ENCODE measurements around the gene CCDC57.

Gene CCDC57

DNA sequence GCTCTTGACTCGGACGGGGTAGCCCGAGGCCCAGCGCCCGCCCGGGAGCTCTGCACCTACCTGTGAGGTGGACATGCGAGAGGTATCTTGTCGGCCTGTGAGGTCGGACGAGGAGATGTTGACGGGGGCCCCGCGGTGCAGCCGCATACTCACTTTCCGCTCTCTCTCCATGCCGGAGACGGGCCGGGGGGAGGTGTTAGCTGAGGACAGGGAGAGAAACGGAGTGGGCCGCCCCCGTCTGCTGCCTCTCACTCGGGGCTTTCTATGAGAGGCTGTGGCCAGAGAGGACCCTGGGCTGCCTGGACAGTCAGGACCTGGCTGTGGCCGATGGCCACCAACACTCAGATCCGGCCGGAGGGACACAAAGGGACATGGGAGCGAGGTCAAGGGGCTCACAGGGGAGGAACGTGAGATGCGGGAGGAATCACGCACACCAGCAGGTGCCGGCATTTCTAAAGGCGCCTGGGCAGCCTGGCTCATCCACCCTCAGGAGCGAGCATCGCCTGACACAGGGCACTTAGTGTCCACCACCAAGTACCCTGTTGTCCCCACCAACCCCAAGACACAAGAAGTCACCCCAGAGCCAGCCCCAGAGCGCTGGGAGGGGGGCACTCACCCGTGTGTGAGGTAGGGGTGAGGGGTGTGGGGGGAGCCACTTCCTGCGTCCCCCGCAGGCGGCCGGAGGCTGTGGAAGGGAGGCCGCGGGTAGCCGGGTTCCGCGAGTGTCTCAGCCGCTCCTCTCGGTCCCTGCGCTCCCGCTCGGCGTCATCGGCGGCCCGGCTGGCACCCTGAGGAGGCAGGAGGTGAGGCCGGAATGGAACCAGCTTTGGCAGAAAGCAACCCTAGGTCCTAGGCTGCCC is 36.4 kb upstream of the CCDC57 start:
- TF ChIP-seq, protein P1, sequence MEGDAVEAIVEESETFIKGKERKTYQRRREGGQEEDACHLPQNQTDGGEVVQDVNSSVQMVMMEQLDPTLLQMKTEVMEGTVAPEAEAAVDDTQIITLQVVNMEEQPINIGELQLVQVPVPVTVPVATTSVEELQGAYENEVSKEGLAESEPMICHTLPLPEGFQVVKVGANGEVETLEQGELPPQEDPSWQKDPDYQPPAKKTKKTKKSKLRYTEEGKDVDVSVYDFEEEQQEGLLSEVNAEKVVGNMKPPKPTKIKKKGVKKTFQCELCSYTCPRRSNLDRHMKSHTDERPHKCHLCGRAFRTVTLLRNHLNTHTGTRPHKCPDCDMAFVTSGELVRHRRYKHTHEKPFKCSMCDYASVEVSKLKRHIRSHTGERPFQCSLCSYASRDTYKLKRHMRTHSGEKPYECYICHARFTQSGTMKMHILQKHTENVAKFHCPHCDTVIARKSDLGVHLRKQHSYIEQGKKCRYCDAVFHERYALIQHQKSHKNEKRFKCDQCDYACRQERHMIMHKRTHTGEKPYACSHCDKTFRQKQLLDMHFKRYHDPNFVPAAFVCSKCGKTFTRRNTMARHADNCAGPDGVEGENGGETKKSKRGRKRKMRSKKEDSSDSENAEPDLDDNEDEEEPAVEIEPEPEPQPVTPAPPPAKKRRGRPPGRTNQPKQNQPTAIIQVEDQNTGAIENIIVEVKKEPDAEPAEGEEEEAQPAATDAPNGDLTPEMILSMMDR (IDR thresholded peaks at IDR 0.05; ENCODE audit: borderline replicate concordance, insufficient read depth, low read depth, low read length) = no peak

DNA sequence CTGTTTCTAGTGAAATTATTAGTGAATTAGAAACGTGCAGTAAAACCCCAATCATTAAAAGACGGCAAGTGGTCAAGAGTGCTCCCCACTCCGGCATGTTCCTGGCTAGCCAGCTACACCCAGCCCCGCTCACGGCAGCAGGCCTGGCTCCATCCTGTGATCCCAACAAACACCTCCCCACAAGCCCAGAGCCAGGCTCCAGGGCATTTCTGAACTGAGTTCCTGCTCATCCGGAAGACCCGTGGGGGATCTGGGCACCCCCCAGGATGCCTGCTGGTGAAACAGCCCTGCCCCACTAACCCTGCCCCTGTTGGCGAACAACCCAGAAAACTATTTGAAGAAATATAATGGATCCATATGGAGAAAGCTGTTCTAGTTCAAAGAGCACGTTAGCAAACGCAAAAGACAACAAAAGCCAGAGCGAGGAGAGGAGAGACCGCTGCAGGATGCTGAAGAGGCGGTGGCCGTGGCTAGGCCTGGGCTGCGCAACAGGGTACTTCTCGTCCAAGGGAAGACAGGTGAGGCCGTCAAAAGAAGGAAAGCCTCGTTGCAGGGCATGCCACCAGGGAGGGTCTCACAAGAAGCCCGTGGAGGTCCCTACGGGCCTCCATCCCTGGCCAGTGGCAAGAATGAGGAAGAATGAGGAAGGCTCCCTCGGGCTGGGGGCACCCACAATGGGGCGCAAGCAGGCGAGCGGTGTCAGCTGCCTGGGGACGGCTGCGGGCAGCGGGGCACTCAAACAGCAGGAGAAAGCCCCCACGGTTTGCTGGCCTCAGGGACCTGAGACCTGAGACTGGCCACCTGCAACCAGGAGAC is 35.4 kb upstream of the CCDC57 start:
- H3K4me3 ChIP-seq (ENCODE audit: low read depth, low read length) = no peak overlapping the region
- TF ChIP-seq, protein P1 (IDR thresholded peaks at IDR 0.05; ENCODE audit: borderline replicate concordance, insufficient read depth, low read depth, low read length) = no peak

More for the DNA sequence above, 36.4 kb upstream of the CCDC57 start:
- no peak overlapping the region for H3K4me3 ChIP-seq (ENCODE audit: low read depth, low read length)

DNA sequence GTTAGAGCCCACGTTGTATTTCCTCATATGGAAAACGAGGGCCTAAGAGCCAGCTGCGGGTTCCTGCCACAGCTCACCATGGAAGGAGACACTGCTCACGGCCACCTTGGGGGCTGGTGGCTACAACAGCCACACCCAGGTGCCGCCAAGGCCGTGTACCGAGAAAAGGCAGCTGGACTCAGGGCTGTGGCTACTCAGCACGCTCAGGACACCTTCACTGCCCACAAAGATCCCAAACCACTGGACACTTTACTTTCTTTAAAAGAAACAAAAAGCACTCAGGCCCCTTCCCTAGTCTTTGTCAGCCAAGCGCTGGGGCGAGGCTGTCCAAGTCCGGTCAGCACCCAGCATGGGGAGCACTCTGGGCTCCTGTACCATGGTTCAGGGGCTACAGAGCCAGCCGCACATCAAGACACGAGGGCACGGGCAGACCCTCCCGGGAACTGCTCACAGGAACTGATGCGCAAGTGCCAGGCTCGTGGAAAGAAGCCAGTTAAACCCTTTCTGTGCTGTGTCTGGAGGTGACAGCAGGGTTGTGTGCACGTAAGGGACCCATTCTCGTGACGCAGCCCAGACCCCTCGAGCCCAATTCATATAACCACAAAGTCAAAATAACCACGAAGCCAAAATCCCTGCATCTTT is 34.7 kb upstream of the CCDC57 start:
- TF ChIP-seq, protein P1 (IDR thresholded peaks at IDR 0.05; ENCODE audit: borderline replicate concordance, insufficient read depth, low read depth, low read length) = no peak
- no peak overlapping the region for H3K4me3 ChIP-seq (ENCODE audit: low read depth, low read length)

DNA sequence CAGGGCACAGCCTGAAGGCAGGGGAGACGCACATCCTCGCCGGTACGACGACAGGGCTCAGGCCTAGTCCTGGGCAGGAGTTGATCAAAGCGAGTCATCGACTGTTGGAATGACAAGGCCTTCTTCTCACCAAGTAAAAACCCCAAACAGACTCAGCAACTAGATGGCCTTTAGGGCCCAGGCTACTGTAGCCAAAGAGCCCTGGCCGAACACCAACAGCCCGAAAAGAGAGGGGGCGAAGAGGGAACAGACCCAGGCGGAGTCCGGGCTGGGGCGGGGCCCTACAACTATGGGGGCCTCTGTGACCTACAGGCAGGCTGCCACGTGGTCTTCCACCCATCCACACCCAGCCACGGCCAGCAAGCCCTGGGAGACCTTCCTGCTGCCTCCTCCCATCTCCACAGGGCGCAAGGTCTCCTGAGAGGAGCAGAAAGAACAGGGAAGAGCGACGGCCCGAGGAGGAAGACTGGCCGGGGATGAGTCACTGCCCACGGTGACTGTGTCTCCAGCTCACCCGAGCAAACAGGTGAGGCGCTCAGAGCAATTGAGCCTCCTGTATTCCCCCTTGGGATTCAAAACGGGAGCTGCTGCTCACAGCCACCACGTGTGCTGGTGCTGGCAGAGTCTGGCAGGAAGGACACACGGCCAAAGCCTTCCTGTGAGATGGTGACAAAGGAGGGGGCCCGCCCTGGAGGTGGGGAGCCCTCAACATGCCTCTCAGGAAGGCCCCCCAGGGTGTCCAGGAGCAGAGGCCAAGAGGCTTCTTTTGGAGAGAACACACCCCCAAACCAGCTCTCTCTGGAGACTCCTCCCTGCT is 33.9 kb upstream of the CCDC57 start:
- TF ChIP-seq, protein P1 (IDR thresholded peaks at IDR 0.05; ENCODE audit: borderline replicate concordance, insufficient read depth, low read depth, low read length) = no peak
- H3K4me3 ChIP-seq (ENCODE audit: low read depth, low read length) = no peak overlapping the region

DNA sequence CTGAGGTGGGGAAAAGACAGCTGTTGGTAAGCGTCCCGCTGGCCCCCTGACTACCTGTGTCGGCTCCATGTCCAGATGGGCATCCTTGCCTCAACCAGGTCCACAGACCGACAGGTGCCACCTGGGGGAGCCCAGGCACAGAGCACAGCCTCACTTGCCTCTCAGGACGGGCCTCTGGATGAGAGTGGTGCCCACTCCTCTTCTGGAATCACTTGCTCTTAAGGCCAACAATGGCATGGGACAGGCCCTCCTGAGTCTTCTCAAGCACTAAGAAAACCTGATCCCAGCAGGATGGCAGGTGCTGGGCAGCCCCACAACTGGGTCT is 33.4 kb upstream of the CCDC57 start:
- TF ChIP-seq, protein P1 (IDR thresholded peaks at IDR 0.05; ENCODE audit: borderline replicate concordance, insufficient read depth, low read depth, low read length) = no peak
- no peak overlapping the region for H3K4me3 ChIP-seq (ENCODE audit: low read depth, low read length)

DNA sequence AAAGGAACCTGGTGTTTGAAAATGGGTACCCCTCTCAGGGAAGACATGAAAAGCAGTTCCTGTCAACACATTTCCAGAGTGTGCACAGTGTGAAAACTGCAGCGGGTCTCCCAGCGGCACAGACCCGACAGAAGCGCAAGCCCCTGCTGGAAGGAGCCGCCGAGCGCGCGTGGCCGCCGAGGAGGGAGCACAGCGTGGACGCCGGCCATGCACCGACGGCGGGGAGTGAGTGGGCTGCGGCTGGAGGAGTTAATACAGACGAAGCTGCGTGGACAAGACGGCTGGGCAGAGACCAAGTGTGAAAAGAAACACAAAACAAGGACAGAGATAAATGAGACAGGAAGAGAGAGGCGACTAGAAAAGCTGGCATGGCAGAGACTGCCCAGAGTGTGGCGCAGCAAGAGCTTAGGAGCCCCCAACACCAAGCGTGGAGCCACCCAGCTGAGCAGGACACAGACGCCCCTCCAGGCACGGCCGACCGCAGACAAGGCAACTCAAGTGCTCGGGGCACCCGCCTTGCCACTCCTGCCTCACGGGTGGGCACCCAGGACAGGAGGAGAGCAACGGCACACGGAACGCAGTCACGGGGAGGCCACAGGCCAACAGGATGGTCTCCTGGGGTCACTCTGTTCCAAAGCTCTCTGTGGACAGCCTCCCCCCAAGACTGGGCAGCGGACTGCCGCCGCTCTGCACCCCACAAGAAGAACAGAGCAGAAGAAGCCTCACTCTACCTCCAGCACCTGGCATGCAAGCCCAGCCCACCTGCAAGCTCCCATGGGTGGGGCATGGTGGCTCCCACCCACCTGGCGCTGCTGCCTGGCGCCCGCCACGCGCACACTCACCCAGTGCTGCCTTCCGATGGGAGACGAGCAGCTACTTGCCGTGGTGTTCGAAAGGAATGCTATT is 32.7 kb upstream of the CCDC57 start:
- TF ChIP-seq, protein P1 (IDR thresholded peaks at IDR 0.05; ENCODE audit: borderline replicate concordance, insufficient read depth, low read depth, low read length) = no peak

More for the DNA sequence above, 32.7 kb upstream of the CCDC57 start:
- H3K4me3 ChIP-seq (ENCODE audit: low read depth, low read length) = no peak overlapping the region

Data from GM12875 (cell line).